GM12878 (cell line): Measurements from ENCODE around the gene RPL18. TPM values are rescaled to one million over a fixed set of nuclear protein-coding genes. Genes with fewer than 3 reads are reported as not detected.

Experiments
- BMI1 ChIP-seq: fragments of 450-650 bp; IDR thresholded peaks from 2 replicates; pipeline ENCODE4 v1.6.1; 2016; ENCODE audit warnings: mild to moderate bottlenecking, moderate library complexity, borderline replicate concordance
- DPF2 ChIP-seq: fragments of 450-650 bp; IDR thresholded peaks from 2 replicates; pipeline ENCODE4 v1.6.1; 2017; ENCODE audit warnings: mild to moderate bottlenecking
- FOS ChIP-seq: IDR thresholded peaks from 3 replicates; pipeline ENCODE4 v1.6.1; 2011; ENCODE audit warnings: borderline replicate concordance; ENCODE audit not compliant: insufficient read length; ENCODE audit errors: extremely low read depth
- GABPA ChIP-seq: IDR thresholded peaks from 2 replicates; pipeline ENCODE4 v1.6.1; 2014; ENCODE audit warnings: antibody characterized with exemption, low read depth, mild to moderate bottlenecking, inconsistent platforms
- HDAC6 ChIP-seq: fragments of 200-600 bp; sonication (generic); IDR thresholded peaks from one replicate; pipeline ENCODE4 v1.8.0; 2017; ENCODE audit warnings: antibody characterized with exemption; ENCODE audit not compliant: unreplicated experiment
- IKZF1 ChIP-seq: fragments of 450-650 bp; conservative IDR thresholded peaks from 2 replicates; pipeline ENCODE4 v1.6.1; 2017; ENCODE audit warnings: antibody characterized with exemption, mild to moderate bottlenecking
- POU2F2 ChIP-seq: IDR thresholded peaks from 3 replicates; pipeline ENCODE4 v1.6.1; 2011; ENCODE audit warnings: low read depth, mild to moderate bottlenecking, low read length, borderline replicate concordance
- ZBED1 ChIP-seq: IDR thresholded peaks from 2 replicates; pipeline ENCODE4 v1.6.1; 2016; ENCODE audit warnings: borderline replicate concordance
- ZNF217 ChIP-seq: fragments of 450-650 bp; IDR thresholded peaks from 2 replicates; pipeline ENCODE4 v1.6.1; 2017; ENCODE audit warnings: antibody characterized with exemption, mild to moderate bottlenecking
- polyA plus RNA-seq, 11 experiments: library from polyadenylated mRNA; depleted of rRNA in 4 of 11; unstranded in 6 of 11; stranded (reverse) in 5 of 11; fragments of >200 nt; fragmentation: Nextera tagmentation in 4 of 11; fragmentation: Illumina TruSeq in 1 of 11; extraction: Ambion mirVana in 4 of 11; extraction: Trizol in 1 of 11; gene quantifications; 1 replicate in 1 of 11; 2 replicates in 10 of 11; pipeline versions ENCODE4 v1.2.1 to v1.2.3, GENCODE V29; 2011 to 2016; ENCODE audit warnings: inconsistent platforms in 2 of 11, missing spikeins in 2 of 11, low read depth in 1 of 11
- total RNA-seq, 4 experiments: library from RNA; depleted of rRNA in 3 of 4; stranded (reverse); fragments of >200 nt in 3 of 4; fragmentation: Illumina TruSeq in 1 of 4; extraction: Trizol in 1 of 4; gene quantifications; 2 replicates each; pipeline versions ENCODE4 v1.2.1 to v1.2.3, GENCODE V29; 2013 to 2021
- TF ChIP-seq, protein P1 (sequence below): fragments of 450-650 bp; IDR thresholded peaks from 2 replicates; pipeline ENCODE4 v1.6.1; 2014; ENCODE audit warnings: mild to moderate bottlenecking
- TF ChIP-seq, protein P2 (sequence below): IDR thresholded peaks from 2 replicates; pipeline ENCODE4 v1.6.1; 2011; ENCODE audit warnings: borderline replicate concordance, low read depth, mild to moderate bottlenecking, moderate library complexity, mixed read lengths, low read length; ENCODE audit not compliant: insufficient read depth; ENCODE audit errors: extremely low read length

The RPL18 gene
- total and polyA plus RNA-seq, 10 of the 15 experiments (the other 5 are each of a cell fraction or from before 2014, with no cell fraction given) = 393 to 4,267 (median 2,019) TPM

DNA sequence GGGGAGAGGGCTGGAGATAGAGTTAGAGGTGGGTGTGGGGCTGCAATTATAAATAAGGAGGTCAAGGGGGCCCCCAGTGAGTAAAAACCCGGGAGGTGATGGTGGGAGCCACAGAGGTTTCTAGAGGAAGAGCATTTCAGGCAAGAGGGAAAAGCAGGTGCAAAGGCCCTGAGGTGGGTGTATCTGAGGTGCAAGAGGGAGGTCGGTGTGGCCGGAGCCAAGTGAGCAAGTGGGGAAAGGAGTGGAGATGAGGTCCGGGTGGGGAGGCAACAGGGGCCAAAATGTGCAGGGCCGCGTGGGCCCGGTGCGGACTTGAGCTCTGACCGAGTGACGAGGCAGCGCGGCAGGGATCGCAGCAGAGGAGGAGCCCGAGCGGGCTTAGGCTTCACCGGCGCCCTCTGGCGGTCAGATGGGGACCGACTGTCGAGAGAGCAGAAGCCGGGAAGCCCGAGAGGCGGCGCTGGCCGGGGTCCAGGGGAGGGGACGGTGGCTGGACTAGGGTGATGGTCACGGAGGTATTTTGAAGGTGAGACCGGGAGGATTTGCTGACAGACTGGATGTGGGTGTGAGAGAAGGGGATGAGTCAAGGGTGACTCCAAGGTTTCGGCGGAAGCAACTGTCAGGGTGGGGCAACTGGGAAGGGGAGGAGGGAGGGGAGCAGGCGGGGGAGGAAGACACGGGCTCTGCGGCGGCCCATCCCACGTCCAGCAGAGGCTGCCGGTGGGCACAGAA, 30.1 kb downstream of the RPL18 start (continued):
- TF ChIP-seq GABPA = no peak
- TF ChIP-seq BMI1 = no peak
- no peak; the same call in 1 of the 2 replicates for TF ChIP-seq DPF2
- no peak for TF ChIP-seq POU2F2
- TF ChIP-seq HDAC6 = no peak
- no peak for TF ChIP-seq ZBED1
- TF ChIP-seq ZNF217 = peak; percentile 84; the same call in 1 of the 2 replicates
- TF ChIP-seq, protein P1, sequence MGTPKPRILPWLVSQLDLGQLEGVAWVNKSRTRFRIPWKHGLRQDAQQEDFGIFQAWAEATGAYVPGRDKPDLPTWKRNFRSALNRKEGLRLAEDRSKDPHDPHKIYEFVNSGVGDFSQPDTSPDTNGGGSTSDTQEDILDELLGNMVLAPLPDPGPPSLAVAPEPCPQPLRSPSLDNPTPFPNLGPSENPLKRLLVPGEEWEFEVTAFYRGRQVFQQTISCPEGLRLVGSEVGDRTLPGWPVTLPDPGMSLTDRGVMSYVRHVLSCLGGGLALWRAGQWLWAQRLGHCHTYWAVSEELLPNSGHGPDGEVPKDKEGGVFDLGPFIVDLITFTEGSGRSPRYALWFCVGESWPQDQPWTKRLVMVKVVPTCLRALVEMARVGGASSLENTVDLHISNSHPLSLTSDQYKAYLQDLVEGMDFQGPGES = no peak
- TF ChIP-seq IKZF1 = peak; percentile 52
- TF ChIP-seq, protein P2, sequence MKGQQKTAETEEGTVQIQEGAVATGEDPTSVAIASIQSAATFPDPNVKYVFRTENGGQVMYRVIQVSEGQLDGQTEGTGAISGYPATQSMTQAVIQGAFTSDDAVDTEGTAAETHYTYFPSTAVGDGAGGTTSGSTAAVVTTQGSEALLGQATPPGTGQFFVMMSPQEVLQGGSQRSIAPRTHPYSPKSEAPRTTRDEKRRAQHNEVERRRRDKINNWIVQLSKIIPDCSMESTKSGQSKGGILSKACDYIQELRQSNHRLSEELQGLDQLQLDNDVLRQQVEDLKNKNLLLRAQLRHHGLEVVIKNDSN = no peak
- no peak for TF ChIP-seq FOS
- TF ChIP-seq, all 136 proteins: peak for 25
